ENCODE results near the gene CHMP2A.
"Not testable (repeated sequence)": the region's sequence is repeated elsewhere in the genome, so short reads cannot be mapped to it uniquely, and the experiment has no call there.

The CHMP2A gene

GRCh38 chr19:58510084-58510862, 44.6 kb downstream of the CHMP2A start:
- DNase-seq, result no peak

GRCh38 chr19:58509731-58510083, 45.2 kb downstream of the CHMP2A start:
- no peak for DNase-seq

GRCh38 chr19:58507602-58508223, 47.2 kb downstream of the CHMP2A start:
- DNase-seq, result not testable (repeated sequence)

All from 8988T (cell line).